Fibroblast of pulmonary artery (primary cell): Measurements from ENCODE around the gene POLR2L.

Source experiments
- DNase-seq: peaks from one replicate; pipeline ENCODE4 v3.0.0-alpha.2; 2010; ENCODE audit warnings: low read depth
- H3K4me3 ChIP-seq: replicated peaks from 2 replicates; pipeline ENCODE4 v1.5.1; 2011; ENCODE audit warnings: low read depth, mild to moderate bottlenecking, control low read depth, low read length, moderate library complexity
- TF ChIP-seq, protein P1 (sequence below): IDR thresholded peaks from 2 replicates; pipeline ENCODE4 v1.5.1; 2011; ENCODE audit warnings: mild to moderate bottlenecking, control low read depth, low read length, inconsistent platforms; ENCODE audit errors: missing control alignments

The POLR2L gene

DNA sequence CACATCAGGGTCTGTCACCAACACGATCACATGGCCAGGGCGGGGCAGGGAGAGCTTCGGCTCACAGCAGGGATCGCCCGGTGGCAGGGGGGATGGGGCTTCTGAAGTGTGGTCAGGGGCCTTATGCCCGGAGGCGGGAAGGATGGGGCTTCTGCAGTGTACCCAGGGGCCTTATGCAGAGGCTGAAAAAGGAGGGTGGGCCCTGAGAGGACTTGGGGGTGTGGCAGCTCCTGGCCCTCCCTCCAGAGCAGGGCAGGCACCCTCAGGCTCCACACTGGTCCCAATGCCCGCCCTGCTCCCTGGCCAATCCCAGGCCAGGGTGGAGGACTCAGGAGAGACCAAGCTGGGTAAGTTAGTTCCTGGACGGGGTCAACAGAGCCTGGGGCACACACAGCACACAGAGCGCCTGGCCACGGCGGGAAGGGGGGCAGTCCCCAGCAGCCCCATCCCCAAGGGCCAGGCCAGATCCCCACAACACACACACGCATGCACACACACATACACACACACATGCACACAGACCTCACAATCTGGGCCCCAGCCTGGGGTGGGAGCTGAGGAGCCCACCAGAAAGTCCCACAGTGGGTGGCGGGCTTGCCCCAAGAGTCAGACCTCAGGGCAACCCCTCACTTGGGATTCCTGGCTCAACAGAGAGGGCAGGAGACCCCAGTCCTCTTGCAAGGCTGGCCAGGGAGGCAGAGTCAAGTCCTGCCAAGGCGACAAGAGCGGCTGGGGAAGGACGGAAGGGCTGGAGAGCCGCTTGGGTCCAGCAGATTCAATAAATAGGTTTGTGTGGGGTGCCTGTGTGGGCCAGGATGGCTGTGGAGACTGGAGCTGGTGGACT is 51.4 kb downstream of the POLR2L start:
- H3K4me3 ChIP-seq, result no peak overlapping the region
- TF ChIP-seq, protein P1, sequence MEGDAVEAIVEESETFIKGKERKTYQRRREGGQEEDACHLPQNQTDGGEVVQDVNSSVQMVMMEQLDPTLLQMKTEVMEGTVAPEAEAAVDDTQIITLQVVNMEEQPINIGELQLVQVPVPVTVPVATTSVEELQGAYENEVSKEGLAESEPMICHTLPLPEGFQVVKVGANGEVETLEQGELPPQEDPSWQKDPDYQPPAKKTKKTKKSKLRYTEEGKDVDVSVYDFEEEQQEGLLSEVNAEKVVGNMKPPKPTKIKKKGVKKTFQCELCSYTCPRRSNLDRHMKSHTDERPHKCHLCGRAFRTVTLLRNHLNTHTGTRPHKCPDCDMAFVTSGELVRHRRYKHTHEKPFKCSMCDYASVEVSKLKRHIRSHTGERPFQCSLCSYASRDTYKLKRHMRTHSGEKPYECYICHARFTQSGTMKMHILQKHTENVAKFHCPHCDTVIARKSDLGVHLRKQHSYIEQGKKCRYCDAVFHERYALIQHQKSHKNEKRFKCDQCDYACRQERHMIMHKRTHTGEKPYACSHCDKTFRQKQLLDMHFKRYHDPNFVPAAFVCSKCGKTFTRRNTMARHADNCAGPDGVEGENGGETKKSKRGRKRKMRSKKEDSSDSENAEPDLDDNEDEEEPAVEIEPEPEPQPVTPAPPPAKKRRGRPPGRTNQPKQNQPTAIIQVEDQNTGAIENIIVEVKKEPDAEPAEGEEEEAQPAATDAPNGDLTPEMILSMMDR, result no peak
- no peak for DNase-seq

DNA sequence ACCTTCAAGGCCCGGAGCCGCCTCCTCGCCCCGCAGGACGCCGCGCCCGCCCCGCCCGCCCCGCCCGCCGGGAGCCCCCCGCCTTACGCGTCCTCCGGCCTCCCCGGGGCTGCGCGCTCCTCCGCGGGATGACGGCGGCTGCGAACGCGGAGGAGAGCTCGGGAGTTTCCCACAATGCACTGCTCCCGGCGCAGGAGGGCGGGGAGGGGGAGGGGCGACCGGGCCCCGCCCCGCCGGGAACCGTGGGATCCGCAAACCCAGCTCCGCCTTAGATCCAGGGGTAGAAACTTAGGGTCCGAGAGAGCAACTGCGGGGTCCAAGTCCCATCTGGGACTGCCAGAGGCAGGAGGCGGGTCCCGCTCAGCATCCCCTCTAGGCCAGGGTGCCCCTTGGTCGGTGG is 52.4 kb downstream of the POLR2L start, which contains the start of gene CEND1:
CEND1 (minus strand) TSS at position 148 of the 400 bp plus-strand sequence. CDS start 1,514 bp downstream, outside the sequence.
- H3K4me3 ChIP-seq, result no peak within 1 kb of the TSS
- TF ChIP-seq, protein P1, result no peak
- DNase-seq, result peak; percentile 49
